ENCODE measurements around the gene SH3RF1. TPM values are rescaled to one million over a fixed set of nuclear protein-coding genes. Genes with fewer than 3 reads are reported as not detected.

Gene SH3RF1
- total RNA-seq, 1 experiment from 2014 or later = 59.5 TPM

DNA sequence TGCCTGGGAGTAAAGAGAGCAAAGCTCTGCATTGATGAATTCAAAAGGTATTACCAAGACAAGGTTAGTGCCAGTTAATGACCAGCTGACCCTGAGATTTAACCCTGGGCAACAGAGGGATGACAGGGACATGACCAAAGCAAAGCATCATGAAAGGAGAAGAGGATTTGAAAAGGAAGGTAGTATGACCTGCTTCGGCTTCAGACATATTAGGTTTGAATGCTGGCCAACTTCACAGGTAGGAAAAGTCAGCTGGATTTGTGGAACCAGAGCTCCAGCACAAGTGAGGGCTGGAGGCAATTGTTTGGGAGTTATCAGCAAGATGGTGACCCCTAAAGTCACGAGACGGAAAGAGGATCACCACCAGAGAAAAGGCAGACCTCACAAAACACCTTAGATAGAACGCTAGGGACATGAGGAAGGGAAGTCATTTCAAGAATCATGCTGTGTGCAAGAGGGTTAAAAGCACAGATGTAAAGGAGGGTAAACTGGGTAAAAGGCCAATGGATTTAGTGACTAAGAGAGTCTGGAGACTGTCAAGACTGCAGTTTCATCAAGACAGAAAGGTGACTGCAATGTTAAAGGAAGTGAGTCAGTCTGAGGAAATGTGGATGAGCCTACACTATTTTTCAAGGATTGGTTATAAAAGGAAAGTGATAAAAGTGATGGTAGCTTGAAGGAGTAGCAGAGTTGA lies 45.6 kb downstream of the SH3RF1 start (continued):
- TF ChIP-seq, protein P1, sequence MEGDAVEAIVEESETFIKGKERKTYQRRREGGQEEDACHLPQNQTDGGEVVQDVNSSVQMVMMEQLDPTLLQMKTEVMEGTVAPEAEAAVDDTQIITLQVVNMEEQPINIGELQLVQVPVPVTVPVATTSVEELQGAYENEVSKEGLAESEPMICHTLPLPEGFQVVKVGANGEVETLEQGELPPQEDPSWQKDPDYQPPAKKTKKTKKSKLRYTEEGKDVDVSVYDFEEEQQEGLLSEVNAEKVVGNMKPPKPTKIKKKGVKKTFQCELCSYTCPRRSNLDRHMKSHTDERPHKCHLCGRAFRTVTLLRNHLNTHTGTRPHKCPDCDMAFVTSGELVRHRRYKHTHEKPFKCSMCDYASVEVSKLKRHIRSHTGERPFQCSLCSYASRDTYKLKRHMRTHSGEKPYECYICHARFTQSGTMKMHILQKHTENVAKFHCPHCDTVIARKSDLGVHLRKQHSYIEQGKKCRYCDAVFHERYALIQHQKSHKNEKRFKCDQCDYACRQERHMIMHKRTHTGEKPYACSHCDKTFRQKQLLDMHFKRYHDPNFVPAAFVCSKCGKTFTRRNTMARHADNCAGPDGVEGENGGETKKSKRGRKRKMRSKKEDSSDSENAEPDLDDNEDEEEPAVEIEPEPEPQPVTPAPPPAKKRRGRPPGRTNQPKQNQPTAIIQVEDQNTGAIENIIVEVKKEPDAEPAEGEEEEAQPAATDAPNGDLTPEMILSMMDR (IDR thresholded peaks at IDR 0.05 in 2 of 3, conservative IDR thresholded peaks at IDR 0.05 in 1 of 3; ENCODE audit: borderline replicate concordance in 1 of 3, insufficient read depth in 1 of 3, low read depth in 2 of 3, low read length in 2 of 3) = no peak
- TF ChIP-seq EZH2 (IDR thresholded peaks at IDR 0.05) (no peak), SP1 (IDR thresholded peaks at IDR 0.05; ENCODE audit: low read depth) (peak; percentile 95)

DNA sequence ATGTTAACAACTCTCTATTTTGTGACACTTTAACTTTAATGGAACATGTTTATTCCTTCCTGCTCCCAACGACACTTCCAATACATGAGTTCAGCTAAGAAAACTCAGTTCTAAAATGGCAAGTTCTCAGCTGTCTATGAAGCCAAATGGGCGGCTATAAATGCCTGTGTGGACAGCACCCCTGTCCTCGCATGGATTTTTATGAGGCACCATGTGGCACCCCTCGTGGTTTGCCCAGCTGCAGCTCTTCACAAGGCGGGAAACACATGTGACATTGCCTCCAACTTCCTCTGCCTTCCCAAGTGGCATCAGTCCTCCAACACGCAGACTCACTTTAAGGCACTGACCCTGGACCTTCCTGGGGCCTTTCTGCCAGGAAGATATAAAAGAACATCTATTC lies 48.0 kb downstream of the SH3RF1 start:
- no peak for ATAC-seq
- RAD21 ChIA-PET (ENCODE audit: low non-redundant PET in 1 of 2, low total read pairs in 2 of 2, uncharacterized antibody in 2 of 2, unreplicated experiment in 2 of 2) = no interaction called here
- no peak overlapping the region for H3K4me2 ChIP-seq (ENCODE audit: low read length)
- CTCF ChIA-PET = no interaction called here
- no peaks in the 10 kb centered on the region for H4K20me1 ChIP-seq (ENCODE audit: insufficient read depth)
- no peaks in the 10 kb centered on the region for H3K9me3 ChIP-seq (ENCODE audit: control insufficient read depth in 1 of 2, insufficient read depth in 1 of 2, low read depth in 1 of 2, low read length in 2 of 2)
- H3K27me3 ChIP-seq (ENCODE audit: insufficient read depth, low read length) = no peaks in the 10 kb centered on the region
- H3K4me1 ChIP-seq (ENCODE audit: control insufficient read depth in 1 of 2, insufficient read depth in 2 of 2, low read length in 2 of 2) = peaks cover 45 to 59% of the 10 kb centered on the region in 2 experiments
- no peak overlapping the region for H3K4me3 ChIP-seq (replicated peaks in 1 of 2; ENCODE audit: low read depth in 1 of 2, low read length in 2 of 2)
- POLR2A ChIA-PET = interaction anchor here (1.2 kb wide), 1 partner anchor 213 kb away, joined by 4 read pairs; the partner anchor contains the start of gene CBR4
- no peak overlapping the region for H3K9ac ChIP-seq (ENCODE audit: low read length)
- TF ChIP-seq SRF (IDR thresholded peaks at IDR 0.05; ENCODE audit: low read depth) = no peak
- TF ChIP-seq, protein P2, sequence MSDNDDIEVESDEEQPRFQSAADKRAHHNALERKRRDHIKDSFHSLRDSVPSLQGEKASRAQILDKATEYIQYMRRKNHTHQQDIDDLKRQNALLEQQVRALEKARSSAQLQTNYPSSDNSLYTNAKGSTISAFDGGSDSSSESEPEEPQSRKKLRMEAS (IDR thresholded peaks at IDR 0.05) = 0 out of 2 replicates have a peak, but pooled peaks have one; percentile 41
- H3K27ac ChIP-seq (ENCODE audit: low read depth, low read length) = no peak overlapping the region
- H3K36me3 ChIP-seq (ENCODE audit: control insufficient read depth in 1 of 2, insufficient read depth in 2 of 2, low read length in 2 of 2) = 0 out of 4 replicates have a peak, but pooled peaks cover 0 to 4% of the 10 kb centered on the region in 2 experiments
- H3K79me2 ChIP-seq (ENCODE audit: insufficient read depth, low read length) = peaks cover 84% of the 10 kb centered on the region
- BruUV-seq (replicated peaks) = no TSS peak
- H2AFZ ChIP-seq (ENCODE audit: low read depth, low read length, poor library complexity, severe bottlenecking) = no peak overlapping the region
- intact Hi-C loops (cut with micrococcal nuclease) = no loop called here
- DNase-seq (ENCODE audit: low read depth, low spot score) = no peak
- H3K9me2 ChIP-seq (ENCODE audit: insufficient read depth) = no peaks in the 10 kb centered on the region
